ENCODE measurements around the gene NLRP8. TPM values are rescaled to one million over a fixed set of nuclear protein-coding genes. Genes with fewer than 3 reads are reported as not detected.

NLRP8 gene
- total RNA-seq: not detected
- not detected for polyA plus RNA-seq (ENCODE audit: insufficient read depth, low read depth, low replicate concordance)
- long read RNA-seq, donor 1: 0 reads
- long read RNA-seq, donor 2: 0 reads
- long read RNA-seq, donor 3: 0 reads
- long read RNA-seq, donor 4: 0 reads
- long read RNA-seq, donor 5: 0 reads
- long read RNA-seq, donor 6: 0 reads
- long read RNA-seq, donor 7: 0 reads
- long read RNA-seq, donor 8: 0 reads
- long read RNA-seq, donor 9: 0 reads
- long read RNA-seq, donor 10: 0 reads

DNA sequence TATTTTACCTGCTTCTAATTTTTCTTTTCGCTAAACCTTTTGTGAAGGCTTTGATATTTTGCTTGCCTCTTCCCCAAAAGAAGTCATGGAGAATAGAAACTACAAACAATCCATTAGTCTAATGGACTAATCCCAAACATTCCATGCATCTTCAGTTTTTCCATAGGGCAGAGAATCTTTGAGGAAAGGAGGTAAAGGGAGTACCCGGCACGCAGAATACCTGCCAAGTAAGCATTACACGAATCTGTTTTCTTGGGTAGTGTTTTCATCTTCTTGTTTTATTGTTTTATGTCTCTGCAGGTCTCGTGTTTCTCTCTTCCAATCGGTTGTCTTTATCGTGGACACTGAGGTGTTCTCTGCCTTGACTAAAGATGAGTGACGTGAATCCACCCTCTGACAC is at the start of gene NLRP8:
TSS of gene NLRP8 (plus strand) at position 301 of the 400 bp plus-strand sequence.
- H3K36me3 ChIP-seq (ENCODE audit: control insufficient read depth in 2 of 3, insufficient read depth in 3 of 3, low read length in 3 of 3): no peaks in the 10 kb centered on the region
- DNase-seq: no peak
- intact Hi-C loops (cut with DNase I): no loop called here
- no peaks in the 10 kb centered on the region for H3K4me1 ChIP-seq (ENCODE audit: control insufficient read depth in 2 of 3, insufficient read depth in 2 of 3, low read depth in 1 of 3, low read length in 3 of 3)
- no peak within 1 kb of the TSS for H3K27ac ChIP-seq (ENCODE audit: low read depth in 2 of 2, low read length in 2 of 2)
- no peak for FAIRE-seq
- TF ChIP-seq, protein P1, sequence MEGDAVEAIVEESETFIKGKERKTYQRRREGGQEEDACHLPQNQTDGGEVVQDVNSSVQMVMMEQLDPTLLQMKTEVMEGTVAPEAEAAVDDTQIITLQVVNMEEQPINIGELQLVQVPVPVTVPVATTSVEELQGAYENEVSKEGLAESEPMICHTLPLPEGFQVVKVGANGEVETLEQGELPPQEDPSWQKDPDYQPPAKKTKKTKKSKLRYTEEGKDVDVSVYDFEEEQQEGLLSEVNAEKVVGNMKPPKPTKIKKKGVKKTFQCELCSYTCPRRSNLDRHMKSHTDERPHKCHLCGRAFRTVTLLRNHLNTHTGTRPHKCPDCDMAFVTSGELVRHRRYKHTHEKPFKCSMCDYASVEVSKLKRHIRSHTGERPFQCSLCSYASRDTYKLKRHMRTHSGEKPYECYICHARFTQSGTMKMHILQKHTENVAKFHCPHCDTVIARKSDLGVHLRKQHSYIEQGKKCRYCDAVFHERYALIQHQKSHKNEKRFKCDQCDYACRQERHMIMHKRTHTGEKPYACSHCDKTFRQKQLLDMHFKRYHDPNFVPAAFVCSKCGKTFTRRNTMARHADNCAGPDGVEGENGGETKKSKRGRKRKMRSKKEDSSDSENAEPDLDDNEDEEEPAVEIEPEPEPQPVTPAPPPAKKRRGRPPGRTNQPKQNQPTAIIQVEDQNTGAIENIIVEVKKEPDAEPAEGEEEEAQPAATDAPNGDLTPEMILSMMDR (IDR thresholded peaks at IDR 0.05; ENCODE audit: borderline replicate concordance, extremely low read depth, insufficient read depth): no peak
- H3K9me3 ChIP-seq (ENCODE audit: control insufficient read depth in 2 of 3, insufficient read depth in 1 of 3, low read length in 3 of 3): peaks cover 0 to 6% (median 0%) of the 10 kb centered on the region in 3 donors
- no peaks in the 10 kb centered on the region for H3K27me3 ChIP-seq (ENCODE audit: control insufficient read depth, insufficient read depth, low read length)
- H3K9ac ChIP-seq (ENCODE audit: low read length in 3 of 3): no peak within 1 kb of the TSS
- no peak within 1 kb of the TSS for H3K4me3 ChIP-seq (ENCODE audit: low read length in 3 of 3)

DNA sequence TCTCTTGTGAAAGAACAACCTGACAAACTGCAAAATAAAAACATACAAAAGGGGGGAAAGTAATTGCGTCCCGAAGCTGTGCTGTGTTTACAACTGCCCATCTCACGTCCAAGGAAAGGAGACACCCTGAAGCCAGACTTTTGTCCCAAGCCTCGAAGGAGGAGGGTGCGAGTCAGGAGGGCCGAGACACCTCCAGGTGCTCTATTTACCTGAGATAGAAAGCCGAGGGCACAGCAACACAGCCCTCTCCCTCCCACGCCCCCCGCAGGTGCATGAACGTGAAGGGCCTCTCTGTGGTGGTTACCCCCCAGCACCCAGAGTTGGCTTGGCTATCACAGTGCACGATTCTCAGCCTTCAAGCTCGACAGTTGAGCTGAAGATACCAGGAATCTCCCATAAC is 48.7 kb upstream of the NLRP8 start:
- no peak overlapping the region for H3K27ac ChIP-seq (ENCODE audit: low read depth in 2 of 2, low read length in 2 of 2)
- H3K36me3 ChIP-seq (ENCODE audit: control insufficient read depth in 2 of 3, insufficient read depth in 3 of 3, low read length in 3 of 3): no peaks in the 10 kb centered on the region
- no peaks in the 10 kb centered on the region for H3K4me1 ChIP-seq (ENCODE audit: control insufficient read depth in 2 of 3, insufficient read depth in 2 of 3, low read depth in 1 of 3, low read length in 3 of 3)
- no peak overlapping the region for H3K4me3 ChIP-seq (ENCODE audit: low read length in 3 of 3)
- no peaks in the 10 kb centered on the region for H3K9me3 ChIP-seq (ENCODE audit: control insufficient read depth in 2 of 3, insufficient read depth in 1 of 3, low read length in 3 of 3)
- TF ChIP-seq, protein P1 (IDR thresholded peaks at IDR 0.05; ENCODE audit: borderline replicate concordance, extremely low read depth, insufficient read depth): no peak
- DNase-seq (no peak), FAIRE-seq (no peak)
- no peaks in the 10 kb centered on the region for H3K27me3 ChIP-seq (ENCODE audit: control insufficient read depth, insufficient read depth, low read length)
- intact Hi-C loops (cut with DNase I): no loop called here
- no peak overlapping the region for H3K9ac ChIP-seq (ENCODE audit: low read length in 3 of 3)

DNA sequence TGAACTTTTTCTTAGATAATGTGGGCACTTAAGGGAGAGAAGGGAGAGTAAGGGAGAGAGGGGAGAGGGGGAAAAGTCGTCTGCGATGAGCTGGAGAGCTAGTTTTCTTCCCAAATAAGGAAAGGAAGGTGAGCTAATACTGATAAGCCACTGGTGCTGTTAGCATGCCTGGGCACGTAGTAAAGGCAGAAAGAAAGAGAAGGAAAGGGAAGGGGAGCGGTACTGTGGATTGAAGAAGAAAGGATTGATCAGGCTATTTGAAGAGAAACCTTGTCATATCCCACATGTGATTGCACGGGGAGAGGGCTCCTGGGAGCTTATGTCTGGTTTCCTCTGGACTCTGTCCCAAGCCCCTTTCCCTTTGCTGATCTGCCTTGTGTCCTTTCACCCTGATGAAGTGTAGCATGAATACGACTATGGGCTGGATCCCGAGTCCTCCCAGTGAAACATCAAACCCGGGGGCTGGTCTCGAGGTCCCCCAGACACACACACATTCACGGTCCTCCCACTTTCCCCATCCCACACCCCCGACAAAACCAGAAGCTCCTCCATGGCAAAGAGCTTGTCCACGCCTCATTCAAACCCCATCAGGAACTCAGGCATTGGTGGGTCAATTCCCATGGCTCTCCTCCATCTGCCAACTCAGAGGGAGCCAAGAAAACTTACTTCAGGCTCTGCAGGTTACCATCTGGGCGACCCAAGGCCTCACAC is 46.1 kb upstream of the NLRP8 start:
- Histone ChIP-seq H3K9me3 (ENCODE audit: control insufficient read depth in 2 of 3, insufficient read depth in 1 of 3, low read length in 3 of 3) (no peaks in the 10 kb centered on the region), H3K4me1 (ENCODE audit: control insufficient read depth in 2 of 3, insufficient read depth in 2 of 3, low read depth in 1 of 3, low read length in 3 of 3) (no peaks in the 10 kb centered on the region), H3K4me3 (ENCODE audit: low read length in 3 of 3) (no peak overlapping the region), H3K36me3 (ENCODE audit: control insufficient read depth in 2 of 3, insufficient read depth in 3 of 3, low read length in 3 of 3) (no peaks in the 10 kb centered on the region), H3K9ac (ENCODE audit: low read length in 3 of 3) (no peak overlapping the region), H3K27ac (ENCODE audit: low read depth in 2 of 2, low read length in 2 of 2) (no peak overlapping the region), H3K27me3 (ENCODE audit: control insufficient read depth, insufficient read depth, low read length) (no peaks in the 10 kb centered on the region)
- TF ChIP-seq, protein P1 (IDR thresholded peaks at IDR 0.05; ENCODE audit: borderline replicate concordance, extremely low read depth, insufficient read depth): no peak
- intact Hi-C loops (cut with DNase I): no loop called here
- no peak for DNase-seq
- FAIRE-seq: no peak
